Epidermal melanocyte (primary cell): ENCODE data around the gene CHPF.

Source experiments
- DNase-seq: peaks from one replicate; pipeline ENCODE4 v3.0.0; 2011; ENCODE audit warnings: low spot score; ENCODE audit not compliant: insufficient read length

The CHPF gene, protein sequence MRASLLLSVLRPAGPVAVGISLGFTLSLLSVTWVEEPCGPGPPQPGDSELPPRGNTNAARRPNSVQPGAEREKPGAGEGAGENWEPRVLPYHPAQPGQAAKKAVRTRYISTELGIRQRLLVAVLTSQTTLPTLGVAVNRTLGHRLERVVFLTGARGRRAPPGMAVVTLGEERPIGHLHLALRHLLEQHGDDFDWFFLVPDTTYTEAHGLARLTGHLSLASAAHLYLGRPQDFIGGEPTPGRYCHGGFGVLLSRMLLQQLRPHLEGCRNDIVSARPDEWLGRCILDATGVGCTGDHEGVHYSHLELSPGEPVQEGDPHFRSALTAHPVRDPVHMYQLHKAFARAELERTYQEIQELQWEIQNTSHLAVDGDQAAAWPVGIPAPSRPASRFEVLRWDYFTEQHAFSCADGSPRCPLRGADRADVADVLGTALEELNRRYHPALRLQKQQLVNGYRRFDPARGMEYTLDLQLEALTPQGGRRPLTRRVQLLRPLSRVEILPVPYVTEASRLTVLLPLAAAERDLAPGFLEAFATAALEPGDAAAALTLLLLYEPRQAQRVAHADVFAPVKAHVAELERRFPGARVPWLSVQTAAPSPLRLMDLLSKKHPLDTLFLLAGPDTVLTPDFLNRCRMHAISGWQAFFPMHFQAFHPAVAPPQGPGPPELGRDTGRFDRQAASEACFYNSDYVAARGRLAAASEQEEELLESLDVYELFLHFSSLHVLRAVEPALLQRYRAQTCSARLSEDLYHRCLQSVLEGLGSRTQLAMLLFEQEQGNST

DNA sequence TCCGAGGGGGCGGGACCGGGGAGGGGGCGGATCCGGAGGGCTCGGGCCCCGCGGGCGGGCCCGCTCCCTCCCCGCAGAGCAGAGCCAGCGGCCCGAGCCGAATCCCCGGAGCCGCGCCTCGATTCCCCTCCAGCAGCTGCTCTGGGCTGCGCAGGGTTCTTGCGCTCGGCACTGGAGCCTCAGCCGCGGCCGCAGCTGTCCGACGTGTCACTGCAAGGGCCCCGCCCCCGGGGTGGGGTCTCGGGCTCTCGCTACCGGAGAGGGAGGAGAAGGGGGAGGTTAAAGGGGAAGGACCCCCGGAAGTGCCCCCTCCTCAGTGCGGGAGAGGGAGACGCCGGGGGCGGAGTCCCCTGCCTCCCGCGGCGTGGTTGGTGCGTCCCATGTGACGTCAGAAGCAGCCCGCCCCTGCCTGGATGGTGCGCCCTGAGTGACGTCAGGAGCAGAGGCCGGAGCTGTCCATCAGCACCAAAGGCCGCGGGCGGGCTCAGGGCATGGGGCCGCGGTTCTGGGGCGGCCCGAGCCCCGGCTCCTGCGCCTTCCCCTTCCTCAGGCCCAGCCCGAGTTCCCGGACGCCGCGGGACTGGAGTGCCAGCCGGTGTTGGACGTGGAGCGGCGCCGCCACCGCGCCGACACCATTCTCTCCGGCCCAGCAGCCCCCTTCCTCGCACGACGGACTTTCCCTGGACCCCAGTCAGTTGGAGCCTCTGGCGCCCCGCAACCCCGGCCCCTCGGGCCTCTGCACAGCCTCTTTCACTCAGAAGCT is at the start of gene CHPF, which contains the start of gene TMEM198:
Gene CHPF (minus strand): TSS at position 214 of the 763 bp plus-strand sequence. CDS start 271 bp downstream, outside the sequence.
Gene TMEM198 (plus strand): TSS at position 433 of the 763 bp plus-strand sequence. CDS start 700 bp downstream, outside the sequence.
- peak; percentile 99 for DNase-seq

DNA sequence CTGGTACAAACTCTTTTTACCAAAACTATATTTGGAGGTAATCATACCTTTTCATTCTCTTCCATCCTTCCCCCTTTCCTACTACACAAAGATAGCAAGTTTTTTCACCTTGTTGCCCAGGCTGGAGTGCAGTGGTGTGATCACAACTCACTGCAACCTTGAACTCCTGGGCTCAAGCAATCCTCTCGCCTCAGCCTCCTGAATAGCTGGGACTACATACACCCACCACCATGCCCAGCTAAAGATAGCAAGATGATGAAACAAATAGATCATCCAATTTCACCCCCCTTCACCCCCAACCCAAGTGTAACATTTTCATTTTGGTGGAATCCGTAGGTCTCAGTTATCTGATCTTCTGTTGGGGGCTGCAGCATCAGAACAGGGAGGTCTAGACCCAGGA is 49.5 kb upstream of the CHPF start:
- no peak for DNase-seq

DNA sequence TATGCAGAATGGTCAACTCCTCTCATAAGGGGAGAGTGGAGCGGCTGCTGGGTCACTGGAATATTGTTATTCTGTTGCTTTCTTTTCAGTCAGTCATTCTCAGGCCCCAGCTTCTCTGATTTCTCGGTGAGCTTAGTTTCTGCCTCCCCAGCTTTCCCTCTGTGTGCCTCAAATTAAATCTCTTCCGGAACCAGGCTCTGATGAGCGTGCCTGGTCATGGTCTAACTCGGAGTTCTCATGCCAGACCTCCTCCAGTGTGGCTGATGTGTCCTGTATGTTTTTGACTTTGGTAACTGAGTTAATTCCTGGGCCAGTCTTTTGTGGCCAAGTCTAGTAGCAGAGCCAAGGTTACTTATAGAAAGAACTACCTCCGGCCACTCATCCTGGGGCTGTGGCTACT is 49.1 kb upstream of the CHPF start:
- DNase-seq = no peak

DNA sequence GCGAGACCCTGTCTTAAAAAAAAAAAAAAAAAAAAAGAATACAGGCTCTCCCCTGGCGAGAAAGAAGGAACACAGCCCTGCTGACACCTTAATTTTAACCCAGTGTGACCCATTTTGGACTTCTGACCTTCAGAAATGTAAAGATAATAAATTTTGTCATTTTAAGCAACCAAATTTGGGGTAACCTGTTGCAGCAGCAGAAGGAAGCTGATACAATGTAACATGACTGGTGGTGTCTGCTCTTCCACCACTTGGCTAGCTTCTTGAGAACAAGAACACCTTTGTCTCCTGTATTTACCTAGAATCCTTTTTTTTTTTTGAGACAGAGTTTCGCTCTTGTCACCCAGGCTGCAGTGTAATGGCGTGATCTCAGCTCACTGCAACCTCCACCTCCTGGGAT is 47.5 kb upstream of the CHPF start:
- no peak for DNase-seq

DNA sequence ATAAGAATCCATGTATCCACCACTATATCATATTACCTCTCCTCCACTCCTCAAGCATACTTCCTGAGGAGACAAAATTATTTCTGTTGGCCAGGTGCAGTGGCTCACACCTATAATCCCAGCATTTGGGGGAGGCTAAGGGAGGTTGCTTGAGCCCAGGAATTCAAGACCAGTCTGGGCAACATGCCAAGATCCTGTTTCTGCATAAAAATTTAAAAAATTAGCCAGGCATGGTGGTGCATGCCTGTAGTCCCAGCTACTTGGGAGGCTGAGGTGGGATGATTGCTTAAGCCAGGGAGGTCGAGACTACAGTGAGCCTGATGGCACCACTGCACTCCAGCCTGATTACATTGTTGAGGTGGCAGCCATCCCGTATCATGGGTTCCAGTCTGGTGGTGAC is 37.7 kb upstream of the CHPF start:
- DNase-seq = no peak

DNA sequence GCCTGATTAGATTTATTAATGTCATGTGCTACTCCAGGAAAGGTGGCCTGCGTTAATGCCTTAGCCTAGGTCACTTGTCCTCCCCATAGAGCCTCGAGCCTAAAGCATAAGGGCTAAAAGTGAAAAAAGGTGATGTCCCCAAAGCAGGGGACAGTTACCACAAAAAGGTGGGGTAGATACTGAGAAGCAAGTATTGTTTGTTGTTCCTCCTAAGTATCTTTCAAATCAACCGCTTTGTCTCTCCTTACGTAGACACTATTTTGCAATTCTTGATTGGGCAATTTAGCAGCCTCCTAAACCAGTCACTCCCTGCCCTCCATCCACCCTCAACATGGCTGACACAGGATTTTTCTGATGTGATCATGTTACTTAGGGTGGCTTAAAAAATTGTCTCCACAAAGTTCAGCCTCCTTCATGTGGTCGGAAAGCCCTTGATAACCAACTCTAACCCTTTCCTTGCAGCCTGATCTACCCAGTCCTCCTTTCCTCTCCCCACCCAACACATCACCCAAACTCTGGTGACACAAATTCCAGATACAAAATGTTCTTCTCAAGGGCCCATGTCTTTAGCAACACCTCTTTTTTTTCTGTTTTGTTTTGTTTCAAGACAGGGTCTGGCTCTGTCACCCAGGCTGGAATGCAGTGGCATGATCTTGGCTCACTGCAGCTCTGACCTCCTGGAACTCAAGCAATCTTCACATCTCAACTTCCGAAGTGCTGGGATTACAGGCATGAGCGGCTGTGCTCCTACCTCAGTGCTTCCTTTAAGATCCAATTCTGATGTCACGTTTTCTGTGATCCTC is 35.4 kb upstream of the CHPF start:
- DNase-seq = no peak

DNA sequence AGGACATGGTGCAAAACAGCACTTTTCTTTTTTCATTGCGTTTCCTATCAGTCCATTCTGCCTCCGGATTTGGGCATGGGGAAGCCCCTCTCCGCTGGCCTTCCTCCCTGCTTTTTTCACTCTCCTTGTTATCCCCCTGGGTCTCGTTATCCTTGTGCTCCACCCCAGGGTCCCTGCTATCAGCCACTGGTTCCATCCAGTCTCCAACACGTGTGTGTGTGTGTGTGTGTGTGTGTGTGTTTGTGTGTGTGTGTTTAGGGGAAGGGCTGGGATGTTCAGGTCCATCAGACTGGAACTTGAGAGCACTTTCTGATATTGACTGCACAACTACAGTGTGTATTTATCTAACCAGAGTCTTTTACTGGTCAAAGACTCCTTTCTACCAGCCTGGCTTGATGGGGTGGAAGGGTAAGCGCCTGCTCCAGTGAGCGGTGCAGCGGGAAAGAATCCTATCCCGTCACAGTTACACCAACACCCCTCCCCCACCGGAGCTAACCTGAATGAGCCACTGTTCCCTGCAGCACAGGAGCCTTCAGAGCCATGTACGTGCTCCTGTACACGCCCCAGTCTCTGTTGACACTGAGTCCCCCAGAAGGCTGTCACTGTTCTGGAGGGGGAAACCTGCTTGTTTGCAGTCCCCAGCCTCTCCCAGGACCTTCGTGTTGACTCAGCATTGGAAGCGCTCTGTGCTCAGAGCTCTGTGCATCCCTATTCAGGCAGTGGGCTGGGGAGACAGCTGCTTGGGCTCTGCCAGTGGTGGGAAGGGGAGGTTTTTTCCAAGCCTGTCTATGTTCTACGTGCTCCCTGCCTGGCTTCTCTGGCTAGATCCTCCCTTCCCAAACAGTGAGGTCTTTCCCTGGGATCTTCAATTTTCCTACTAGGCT is 33.1 kb upstream of the CHPF start:
- DNase-seq = no peak

DNA sequence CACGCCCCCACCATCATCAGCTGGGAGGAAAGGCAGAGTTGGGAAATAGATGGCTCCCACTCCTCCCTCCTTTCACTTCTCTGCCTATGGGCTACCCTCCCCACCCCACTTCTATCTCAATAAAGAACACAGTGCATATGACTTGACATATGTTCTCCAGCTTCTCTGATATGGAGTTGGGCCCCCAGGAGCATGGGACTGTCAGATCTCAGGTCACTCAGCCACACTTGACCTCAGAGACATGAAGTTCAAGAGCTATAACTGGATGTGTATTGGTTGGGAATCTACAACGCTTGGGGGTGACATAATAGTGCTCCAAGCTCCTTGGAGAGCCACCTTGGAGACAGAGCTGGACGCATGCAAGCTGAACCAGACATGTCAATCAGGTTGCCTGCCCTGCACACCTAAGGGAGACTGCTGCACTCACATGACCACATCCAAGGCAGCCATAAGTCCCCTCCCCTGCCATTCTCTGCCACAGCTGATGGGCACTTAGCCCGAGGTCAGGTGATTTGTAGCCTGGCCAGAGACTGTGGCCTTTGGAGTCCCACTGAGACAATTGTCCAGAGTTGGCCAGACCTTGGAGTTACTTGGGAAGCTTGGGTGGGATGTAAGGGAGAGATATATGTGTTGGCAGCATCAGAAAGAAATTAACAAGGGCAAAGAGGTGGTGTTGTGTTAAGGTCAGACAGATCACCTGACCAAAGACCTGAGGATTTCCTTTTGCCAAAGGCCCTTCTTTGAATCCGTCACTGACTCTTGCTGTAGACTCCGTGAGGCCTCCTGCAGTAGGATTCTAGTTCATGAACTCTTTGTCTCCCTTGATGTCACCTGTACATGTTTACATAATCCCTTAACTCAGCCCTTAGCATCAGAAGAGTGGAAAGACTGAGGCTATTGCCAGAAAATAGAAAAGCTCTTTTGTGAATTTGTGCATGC is 32.2 kb upstream of the CHPF start:
- DNase-seq = no peak

DNA sequence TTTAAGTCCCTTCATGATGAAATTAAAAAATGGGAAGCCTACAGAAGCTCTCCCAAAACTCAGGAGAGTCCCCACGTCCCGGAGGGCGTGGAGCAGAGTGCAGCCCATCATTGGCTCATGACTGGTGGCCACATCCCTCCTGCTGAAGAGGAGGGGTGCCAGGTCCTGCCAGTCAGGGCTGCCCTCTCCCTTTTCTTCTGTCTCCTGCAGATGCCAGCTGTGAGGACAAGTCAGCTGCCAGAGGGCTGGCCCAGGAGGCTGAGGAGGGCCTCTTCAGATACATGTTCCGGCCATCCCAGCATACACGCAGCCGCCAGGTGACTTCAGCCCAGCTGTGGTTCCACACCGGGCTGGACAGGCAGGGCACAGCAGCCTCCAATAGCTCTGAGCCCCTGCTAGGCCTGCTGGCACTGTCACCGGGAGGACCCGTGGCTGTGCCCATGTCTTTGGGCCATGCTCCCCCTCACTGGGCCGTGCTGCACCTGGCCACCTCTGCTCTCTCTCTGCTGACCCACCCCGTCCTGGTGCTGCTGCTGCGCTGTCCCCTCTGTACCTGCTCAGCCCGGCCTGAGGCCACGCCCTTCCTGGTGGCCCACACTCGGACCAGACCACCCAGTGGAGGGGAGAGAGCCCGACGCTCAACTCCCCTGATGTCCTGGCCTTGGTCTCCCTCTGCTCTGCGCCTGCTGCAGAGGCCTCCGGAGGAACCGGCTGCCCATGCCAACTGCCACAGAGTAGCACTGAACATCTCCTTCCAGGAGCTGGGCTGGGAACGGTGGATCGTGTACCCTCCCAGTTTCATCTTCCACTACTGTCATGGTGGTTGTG is 31.1 kb upstream of the CHPF start:
- no peak for DNase-seq

DNA sequence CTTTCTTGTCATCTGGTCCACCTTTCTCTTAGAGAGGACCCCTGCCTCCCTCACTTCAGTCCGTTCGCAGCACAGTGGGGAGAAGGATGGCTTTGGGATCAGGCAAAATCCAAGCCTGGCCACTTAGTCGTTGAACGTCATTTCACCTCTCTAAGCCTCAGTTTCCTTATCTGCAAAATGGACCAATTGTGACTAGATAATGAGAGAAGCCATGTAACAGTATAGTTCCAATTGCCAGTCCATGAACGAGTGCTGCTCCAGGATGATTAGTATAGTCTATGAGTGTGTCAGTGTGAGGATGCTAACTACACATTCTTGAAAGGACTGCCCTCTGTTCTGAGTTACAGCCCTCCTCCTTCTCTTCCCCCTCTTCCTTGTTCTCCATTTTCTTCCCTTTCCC is 29.6 kb upstream of the CHPF start:
- no peak for DNase-seq

DNA sequence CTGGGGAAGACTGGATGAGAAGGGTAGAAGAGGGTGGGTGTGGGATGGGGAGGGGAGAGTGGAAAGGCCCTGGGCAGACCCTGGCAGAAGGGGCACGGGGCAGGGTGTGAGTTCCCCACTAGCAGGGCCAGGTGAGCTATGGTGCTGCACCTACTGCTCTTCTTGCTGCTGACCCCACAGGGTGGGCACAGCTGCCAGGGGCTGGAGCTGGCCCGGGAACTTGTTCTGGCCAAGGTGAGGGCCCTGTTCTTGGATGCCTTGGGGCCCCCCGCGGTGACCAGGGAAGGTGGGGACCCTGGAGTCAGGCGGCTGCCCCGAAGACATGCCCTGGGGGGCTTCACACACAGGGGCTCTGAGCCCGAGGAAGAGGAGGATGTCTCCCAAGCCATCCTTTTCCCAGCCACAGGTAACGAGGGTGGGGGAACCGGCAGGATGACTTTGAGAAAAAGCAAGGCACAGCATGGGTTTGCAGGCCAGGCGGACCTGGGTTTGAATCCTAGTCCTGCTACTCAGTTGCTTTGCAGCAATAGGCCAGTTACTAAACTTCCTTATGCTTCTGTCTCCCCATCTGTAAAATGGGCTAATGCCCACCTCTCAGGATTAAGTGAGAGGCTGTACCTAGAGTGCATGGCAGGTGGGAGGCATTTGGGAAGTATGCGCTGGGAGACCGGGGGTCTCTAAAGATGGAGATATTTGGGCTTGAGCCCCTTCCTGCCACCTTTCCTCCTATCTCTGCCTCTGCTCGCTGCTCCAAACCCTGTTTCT is 28.8 kb upstream of the CHPF start, which contains the start of gene INHA:
Gene INHA (plus strand): TSS at position 74 of the 765 bp plus-strand sequence. CDS start 65 bp downstream, at position 139.
- no peak for DNase-seq

DNA sequence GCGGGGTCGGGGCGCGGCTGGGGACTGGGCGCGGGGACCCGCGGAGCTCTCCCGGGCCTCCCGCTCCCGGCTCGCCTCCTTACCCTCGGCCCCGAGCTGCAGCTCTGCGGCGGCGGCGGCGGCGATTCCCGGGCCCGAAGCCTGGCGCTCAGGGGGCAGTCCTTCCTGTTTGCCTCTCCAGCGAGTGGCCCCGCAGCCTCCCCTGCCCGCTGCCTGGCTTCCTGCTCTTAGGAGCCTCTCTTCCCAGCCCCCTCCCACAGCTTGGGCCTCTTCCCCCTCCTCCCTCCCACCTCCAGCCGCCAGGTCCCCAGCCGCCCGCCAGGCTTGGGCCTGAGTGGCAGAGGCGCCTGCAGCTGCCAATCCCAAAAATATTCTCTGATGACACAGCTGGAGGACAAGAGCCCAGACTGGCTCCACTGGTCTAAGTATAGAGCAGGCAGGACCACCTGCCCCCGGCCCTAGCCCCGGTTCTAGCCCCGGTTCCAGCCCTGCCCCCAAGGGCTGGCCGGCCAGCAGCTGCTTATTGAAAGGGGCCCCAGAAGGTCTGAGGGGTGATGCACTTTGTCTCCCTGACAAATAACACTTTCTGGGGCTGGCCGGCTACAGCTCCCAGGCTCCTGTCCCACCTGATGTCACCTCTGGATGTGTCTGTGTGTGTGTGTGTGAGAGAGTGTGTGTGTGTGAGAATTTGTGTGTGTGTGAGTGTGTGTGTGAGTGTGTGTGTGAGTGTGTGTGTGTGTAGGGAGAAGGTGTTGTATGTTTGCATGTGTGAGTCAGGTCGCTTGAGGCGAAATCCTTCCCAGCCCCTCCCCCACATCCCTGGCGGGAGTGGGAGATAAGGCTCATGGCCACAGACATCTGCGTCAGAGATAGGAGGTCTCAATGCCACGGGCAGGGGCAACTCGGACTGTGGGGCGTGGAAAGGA is 28.0 kb upstream of the CHPF start, which contains the start of gene OBSL1:
Gene OBSL1 (minus strand): TSS at position 229 of the 926 bp plus-strand sequence. CDS start 307 bp downstream, outside the sequence.
- peak; percentile 79 for DNase-seq

DNA sequence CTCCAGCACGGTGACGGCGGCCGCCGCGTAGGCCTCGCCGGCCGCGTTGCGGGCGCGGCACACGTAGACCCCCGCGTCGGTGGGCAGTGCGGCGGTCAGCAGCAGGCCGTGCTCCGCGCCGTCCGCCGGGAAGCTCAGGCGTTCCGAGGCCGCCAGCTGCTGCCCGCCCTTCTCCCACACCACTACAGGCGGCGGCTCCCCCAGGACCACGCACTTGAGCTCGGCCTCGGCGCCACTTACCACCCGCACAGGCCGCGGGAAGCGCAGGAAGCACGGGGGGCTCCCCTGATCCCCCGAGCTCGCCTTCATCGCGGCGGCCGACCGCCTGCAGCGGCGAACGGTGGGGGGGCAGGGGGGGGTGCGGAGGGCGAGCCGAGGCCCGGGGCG is 27.3 kb upstream of the CHPF start:
- peak; percentile 46 for DNase-seq

DNA sequence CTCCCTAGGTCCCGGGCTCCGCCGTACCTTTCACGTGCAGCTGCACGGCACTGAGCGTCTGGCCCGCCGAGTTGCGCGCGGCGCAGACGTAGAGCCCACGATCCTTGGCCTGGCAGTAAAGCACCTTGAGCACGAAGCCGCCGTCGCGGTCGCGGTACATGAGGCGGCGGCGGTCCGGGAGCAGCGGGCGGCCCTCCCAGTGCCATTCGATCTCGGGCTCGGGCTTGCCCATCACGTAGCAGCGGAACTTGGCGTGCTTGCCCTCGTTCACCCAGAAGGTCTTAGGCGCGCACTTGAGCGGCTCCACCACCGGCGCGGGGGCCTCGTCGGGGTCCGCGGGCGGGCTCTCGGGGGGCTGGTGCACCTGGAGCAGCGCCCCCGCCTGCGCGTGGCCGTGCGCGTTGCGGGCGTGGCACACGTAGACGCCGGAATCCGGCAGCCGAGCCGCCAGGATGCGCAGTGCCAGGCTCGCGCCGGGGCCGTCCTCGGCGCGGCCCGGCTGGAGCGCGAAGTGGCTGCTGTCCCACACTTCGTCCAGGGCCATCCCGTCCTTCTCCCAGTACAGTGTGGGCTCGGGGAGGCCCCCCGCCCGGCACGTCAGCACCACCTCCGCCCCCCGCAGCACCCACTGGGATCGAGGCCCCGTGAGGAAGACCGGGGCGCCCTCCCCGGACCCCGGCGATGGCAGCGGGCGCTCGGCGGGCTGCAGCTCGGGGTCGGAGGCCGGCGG is 26.8 kb upstream of the CHPF start:
- no peak for DNase-seq

DNA sequence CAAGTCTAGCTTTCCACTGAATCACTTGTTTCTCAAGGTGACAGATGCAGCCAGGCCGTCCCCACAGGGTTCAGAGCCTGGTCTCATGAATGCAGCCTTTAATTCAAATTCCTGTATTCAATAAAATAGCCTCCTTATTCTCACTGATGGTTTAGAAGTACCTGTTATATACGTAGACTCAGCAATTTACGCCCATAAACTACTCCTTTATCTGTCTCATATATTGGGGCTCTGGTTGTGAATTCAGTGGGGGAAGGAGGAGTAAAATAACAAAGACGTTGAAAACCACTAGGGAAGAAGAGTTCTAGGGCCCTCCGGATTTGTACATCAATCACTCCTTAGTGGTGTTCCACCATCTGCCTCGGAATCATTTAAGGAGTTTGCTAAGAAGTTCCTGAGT is 26.0 kb upstream of the CHPF start:
- no peak for DNase-seq
